CD4-positive, alpha-beta T cell treated with Interleukin-2 at 100 ng/mL for 4 hours (primary cell): ENCODE results near the gene NAE1.

ENCODE experiments used
- DNase-seq: peaks from one replicate; pipeline ENCODE4 v3.0.0-alpha.2; 2020; ENCODE audit warnings: low spot score

Gene NAE1

DNA sequence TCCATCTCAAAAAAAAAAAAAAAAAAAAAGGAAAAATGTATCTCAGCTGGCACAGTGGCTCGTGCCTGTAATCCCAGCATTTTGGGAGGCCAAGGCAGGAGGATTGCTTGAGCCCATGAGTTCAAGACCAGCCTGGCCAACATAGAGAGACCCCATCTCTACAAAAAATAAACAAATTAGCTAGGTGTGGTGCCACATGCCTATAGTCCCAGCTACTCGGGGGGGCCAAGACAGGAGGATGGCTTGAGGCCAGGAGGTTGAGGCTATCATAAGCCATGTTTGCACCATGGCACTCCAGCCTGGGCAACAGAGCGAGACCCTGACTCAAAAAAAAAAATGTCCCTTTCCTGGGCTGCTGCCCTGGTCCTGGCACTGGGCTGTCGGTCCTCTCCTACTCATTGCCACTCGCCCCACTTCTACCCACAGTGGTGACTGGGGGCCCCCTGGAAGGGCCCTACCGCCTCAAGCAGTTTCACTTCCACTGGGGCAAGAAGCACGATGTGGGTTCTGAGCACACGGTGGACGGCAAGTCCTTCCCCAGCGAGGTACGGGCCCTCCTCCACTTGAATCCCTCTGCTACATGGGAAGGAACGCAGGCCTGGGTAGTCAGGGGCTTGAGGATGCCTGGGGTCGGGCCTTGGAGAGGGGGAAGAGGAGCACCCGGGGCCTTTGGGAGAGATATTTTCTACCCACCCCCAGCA lies 19.5 kb upstream of the NAE1 start:
- DNase-seq = no peak

- DNase-seq = no peak
Observed at GRCh38 chr16:66849549-66849948, 18.8 kb upstream of the NAE1 start.

DNA sequence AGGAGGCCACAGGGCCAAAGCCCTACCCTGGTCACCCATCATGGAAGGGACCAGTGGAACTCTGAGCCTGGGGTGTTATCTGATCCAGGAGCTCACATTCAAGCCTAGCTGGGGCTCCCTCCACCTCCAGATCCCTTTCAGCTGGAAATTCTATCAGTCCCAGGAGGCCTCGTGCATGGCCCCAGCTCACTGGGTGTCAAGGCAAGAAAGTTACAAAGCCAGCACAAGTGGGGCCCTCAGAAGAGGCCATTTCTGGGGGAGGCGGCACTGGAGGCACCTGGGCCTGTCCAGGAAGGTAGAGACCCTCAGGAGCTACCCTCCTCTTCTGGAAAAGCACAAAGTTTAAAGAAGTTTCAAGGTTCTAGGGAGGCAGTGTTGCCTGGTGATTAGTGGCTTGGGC lies 18.2 kb upstream of the NAE1 start:
- no peak for DNase-seq

DNA sequence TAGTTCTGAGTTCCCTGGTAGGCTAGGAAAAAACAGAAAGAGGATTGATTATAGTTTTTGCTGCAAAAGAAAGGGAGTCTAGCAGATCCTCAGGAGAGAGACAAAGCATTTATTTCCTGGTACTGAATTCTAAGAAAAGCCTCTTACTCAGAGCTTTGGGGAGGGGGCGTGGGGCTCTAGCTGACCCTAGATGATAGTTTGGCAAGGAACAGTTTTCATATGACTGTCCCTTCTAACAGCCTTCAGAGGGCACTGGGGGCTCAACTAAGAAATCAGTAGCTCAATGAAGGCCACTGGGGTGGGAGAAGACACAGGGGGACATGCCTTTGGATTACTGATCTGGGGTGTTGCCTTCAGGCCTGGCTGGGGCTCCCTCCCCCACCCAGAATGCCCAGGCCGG lies 17.4 kb upstream of the NAE1 start:
- no peak for DNase-seq

DNA sequence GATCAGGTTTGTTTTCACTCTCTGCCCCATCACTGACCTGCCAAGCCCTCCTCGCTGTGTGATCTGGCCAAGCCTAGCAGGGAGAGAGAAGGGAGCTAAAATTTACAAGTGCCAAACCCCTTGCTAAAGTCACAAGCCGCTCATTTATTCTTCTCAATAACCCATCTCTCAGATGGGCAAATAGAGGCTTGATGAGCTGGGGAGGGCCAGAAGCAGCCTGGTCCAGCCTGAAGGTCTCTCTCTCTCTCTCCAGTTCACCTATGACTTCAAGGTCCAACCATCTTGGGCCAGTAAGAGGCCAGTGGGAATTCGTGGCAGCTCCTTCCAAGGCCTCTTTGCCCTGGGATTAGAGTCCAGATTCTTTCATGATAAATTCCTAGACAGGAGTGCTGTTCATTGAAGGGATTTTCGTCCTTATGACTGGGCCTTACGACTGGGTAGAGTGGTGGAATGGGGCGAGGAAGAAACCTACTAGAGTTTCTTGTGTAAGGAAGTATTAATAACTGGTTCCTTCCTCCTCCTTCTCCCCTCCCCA lies 16.8 kb upstream of the NAE1 start:
- DNase-seq = no peak

DNA sequence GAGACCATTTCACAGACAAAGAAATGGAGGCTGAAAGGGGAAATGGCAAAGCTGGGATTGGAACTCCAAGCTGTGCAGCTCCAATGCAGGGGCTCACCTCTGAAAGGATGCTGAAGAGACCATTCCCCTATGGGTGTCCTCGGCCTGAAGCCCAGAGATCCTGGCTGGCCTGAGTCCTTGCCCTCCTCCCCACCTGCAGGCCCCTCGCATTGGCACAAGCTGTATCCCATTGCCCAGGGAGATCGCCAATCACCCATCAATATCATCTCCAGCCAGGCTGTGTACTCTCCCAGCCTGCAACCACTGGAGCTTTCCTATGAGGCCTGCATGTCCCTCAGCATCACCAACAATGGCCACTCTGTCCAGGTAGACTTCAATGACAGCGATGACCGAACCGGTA lies 16.1 kb upstream of the NAE1 start:
- DNase-seq = no peak

GRCh38 chr16:66846266-66846665 lies 15.5 kb upstream of the NAE1 start:
- no peak for DNase-seq

GRCh38 chr16:66845791-66846221 lies 15.0 kb upstream of the NAE1 start:
- DNase-seq = no peak

- DNase-seq = no peak
Observed at GRCh38 chr16:66845080-66845410, 14.3 kb upstream of the NAE1 start.

- DNase-seq = no peak
Observed at GRCh38 chr16:66844342-66845079, 13.7 kb upstream of the NAE1 start, which contains the start of gene CA7. Gene CA7, plus strand, starts transcription at chr16:66844414. Its CDS starts 74 bp downstream, at chr16:66844488.

DNA sequence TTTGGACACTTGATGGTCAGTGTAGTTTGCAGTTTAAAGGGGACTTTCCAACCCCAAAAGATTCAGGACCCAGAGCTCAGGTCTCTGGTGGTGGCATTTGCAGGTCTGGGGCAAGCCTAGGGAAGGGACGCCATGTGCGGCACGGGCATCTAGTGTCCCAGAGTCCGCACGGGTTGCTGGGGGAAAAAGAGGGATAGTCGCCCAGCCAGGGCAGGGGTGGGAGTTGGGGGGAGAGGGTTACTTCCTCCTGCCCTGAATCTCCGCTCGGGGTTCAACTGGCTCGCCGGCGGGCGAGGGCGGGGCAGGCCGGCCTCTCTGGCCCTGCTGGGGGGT lies 13.2 kb upstream of the NAE1 start:
- no peak for DNase-seq

- no peak for DNase-seq
Observed at GRCh38 chr16:66843191-66843590, 12.4 kb upstream of the NAE1 start.

DNA sequence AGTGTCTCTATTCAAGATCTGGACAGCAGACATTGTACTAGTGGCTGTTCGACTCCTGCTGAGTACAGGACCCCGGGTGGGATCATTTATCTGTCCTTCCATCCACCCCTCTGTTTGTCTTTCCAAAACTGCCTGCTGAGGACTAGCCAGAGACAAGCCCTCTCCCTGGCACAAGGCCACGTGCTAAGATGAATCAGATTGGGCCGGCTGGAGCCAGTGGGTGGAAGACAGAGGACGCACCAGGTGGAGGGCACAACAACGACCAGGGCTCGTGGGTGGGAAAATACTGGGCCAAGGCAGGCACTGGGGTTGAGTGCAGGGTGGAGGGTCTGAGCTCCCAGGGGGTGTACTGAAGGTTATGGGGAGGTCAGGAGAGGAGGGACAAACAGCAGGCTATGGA lies 12.0 kb upstream of the NAE1 start:
- DNase-seq = no peak

- DNase-seq = no peak
Observed at GRCh38 chr16:66841366-66841765, 10.6 kb upstream of the NAE1 start.

DNA sequence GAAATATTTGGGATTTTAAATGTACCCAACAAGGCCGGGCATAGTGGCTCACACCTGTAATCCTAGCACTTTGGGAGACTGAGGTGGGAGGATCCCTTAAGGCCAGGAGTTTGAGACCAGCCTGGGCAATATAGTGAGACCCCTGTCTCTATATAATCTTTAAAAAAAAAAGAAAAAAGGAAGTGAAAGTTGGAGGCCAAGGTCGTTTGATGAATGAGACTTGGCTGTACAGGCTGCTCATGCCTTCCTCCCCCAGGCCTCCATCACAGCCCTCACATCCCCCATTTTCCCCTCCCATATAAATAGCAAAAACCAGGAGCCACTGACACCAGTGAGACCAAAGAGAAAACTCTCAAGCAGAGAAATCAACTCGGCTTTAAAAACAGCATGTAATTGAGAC lies 10.1 kb upstream of the NAE1 start:
- no peak for DNase-seq

DNA sequence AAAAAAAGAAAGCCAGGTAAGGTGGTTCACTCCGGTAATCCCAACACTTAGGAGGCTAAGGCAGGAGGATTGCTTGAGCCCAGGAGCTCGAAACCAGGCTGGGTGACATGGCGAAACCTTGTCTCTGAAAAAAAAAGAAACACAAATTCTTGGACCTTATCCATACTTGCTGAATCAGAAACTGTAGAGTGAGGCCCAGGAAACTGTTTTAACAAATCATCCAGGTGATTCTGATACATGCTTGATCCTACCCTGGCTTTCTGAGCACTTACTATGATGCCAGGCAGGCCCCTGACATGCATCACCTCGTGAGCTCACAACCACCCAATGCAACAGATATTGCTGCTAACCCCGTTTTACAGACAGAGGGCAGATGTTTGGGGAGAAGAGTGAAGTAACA lies 4.0 kb upstream of the NAE1 start:
- no peak for DNase-seq

DNA sequence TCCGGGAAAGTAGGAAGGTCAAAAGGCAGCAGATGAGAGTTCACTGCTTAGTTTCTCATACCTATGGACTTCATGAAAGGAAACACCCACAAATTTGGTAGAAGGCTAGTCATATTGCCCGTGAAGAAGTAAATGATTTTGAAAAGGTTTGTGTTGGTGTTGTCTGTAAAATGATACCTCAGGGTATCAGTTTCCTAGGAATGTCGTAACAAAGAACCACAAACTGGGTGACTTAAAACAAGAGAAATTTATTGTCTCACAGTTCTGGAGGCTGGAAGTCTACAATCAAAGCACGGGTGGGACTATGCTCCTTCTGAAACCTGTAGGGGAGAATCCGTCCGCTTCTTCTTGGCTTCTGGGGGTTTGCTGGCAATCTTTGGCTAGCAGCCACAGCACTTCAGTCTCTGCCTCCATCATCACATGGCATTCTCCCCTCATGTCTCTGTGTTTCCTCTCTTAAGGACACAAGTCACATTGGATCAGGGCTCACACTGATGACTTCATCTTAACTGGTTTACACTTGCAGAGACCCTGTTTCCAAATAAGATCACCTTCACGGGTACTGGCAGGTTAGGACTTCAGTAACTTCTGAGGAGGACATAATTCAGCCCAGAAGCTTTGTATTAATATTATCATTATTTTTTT lies 2.0 kb upstream of the NAE1 start:
- no peak for DNase-seq

- no peak for DNase-seq
Observed at GRCh38 chr16:66832190-66832589, 1.4 kb upstream of the NAE1 start.

GRCh38 chr16:66824006-66824405 lies 6.8 kb downstream of the NAE1 start:
- no peak for DNase-seq

- no peak for DNase-seq
Observed at GRCh38 chr16:66814734-66815133, 16.0 kb downstream of the NAE1 start.

DNA sequence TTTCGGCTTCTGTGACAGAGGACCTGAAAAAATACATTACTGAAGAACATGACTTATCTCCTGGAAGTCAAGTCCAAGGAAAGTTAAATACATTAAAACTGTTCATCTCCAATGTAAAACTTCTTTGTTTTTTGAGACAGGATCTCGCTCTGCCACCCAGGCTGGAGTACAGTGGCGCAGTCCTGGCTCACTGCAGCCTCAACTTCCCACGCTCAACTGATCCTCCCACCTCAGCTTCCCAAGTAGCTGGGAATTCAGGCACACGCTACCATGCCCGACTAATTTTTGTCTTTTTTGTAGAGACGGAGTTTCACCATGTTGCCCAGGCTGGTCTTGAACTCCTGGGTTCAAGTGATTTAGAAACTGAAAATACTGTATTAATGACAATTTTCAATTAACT lies 19.7 kb downstream of the NAE1 start:
- DNase-seq = no peak

DNA sequence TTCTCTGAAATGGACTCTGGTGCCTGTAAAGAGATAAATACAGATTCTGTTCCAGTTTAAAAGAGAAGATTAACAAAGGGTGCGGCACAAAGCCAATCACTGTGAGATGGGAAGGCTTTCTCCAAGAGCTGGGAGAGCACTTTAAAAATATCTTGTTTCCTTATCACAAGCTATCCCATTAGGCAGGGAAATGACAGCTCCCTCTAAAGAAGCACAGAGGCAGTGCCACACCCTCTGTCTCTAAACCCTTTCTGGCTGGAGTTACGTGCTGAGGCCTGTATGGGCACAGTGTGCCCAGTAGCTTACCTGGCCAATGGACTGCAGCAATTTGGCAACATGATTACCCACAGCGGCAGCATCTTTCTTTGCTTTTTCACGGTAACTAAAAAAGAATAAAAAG lies 20.4 kb downstream of the NAE1 start:
- no peak for DNase-seq

DNA sequence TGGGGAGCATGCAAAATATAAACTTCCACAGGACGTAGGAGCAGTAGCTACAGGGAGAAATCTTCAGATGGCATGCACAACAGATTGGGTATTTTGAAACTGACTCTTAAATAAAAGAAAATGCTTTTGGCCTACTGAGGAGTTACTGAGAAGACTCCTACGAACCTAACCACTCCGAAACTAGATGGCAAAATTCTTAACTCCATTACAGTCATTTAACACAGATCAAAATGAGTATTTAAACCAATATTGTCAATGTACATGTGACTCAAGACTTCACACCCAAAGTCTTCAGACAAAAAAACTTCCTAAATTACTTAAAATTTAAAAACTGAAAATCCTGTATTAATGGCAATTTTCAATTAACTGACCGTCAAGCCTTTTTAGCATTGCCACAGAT lies 21.0 kb downstream of the NAE1 start:
- no peak for DNase-seq
